ENCODE measurements around the gene REPIN1. TPM values are rescaled to one million over a fixed set of nuclear protein-coding genes. Genes with fewer than 3 reads are reported as not detected.

REPIN1 gene
- total RNA-seq, 1 experiment from 2014 or later, result 106 TPM

DNA sequence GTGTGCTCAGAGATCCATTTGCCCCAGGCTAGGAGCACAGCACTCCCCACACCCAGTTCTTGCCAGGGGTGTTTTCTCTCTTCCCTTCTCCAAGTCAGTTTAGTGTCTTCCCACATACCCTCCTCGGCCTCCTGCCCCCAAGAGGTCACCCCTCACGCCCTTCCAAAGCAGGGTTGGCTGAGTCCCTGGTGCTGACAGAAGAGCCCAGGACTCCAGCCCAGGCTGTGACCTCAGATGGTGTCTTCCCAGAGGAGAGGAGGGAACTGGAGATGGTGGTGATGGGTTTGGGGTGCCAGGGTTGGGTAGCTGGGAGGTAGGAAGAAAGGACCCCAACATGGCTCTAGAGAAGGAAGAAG is 30.3 kb downstream of the REPIN1 start:
- intact Hi-C loops (cut with micrococcal nuclease), result no loop called here

More for the DNA sequence above, 30.3 kb downstream of the REPIN1 start:
- ChIA-PET POLR2A (no interaction called here), RAD21 (ENCODE audit: low non-redundant PET in 1 of 2, low total read pairs in 2 of 2, uncharacterized antibody in 2 of 2, unreplicated experiment in 2 of 2) (no interaction called here), CTCF (no interaction called here)
- DNase-seq (ENCODE audit: low read depth, low spot score) (no peak), ATAC-seq (no peak)
- H3K27me3 ChIP-seq (ENCODE audit: insufficient read depth, low read length), result no peaks in the 10 kb centered on the region
- no peak overlapping the region for H3K27ac ChIP-seq (ENCODE audit: low read depth, low read length)
- no peaks in the 10 kb centered on the region for H3K9me3 ChIP-seq (ENCODE audit: control insufficient read depth in 1 of 2, insufficient read depth in 1 of 2, low read depth in 1 of 2, low read length in 2 of 2)
- no peaks in the 10 kb centered on the region for H3K9me2 ChIP-seq (ENCODE audit: insufficient read depth)
- H3K4me3 ChIP-seq (replicated peaks in 1 of 2; ENCODE audit: low read depth in 1 of 2, low read length in 2 of 2), result no peak overlapping the region
- no peaks in the 10 kb centered on the region for H3K79me2 ChIP-seq (ENCODE audit: insufficient read depth, low read length)
- no peak overlapping the region for H2AFZ ChIP-seq (ENCODE audit: low read depth, low read length, poor library complexity, severe bottlenecking)
- TF ChIP-seq, protein P1, sequence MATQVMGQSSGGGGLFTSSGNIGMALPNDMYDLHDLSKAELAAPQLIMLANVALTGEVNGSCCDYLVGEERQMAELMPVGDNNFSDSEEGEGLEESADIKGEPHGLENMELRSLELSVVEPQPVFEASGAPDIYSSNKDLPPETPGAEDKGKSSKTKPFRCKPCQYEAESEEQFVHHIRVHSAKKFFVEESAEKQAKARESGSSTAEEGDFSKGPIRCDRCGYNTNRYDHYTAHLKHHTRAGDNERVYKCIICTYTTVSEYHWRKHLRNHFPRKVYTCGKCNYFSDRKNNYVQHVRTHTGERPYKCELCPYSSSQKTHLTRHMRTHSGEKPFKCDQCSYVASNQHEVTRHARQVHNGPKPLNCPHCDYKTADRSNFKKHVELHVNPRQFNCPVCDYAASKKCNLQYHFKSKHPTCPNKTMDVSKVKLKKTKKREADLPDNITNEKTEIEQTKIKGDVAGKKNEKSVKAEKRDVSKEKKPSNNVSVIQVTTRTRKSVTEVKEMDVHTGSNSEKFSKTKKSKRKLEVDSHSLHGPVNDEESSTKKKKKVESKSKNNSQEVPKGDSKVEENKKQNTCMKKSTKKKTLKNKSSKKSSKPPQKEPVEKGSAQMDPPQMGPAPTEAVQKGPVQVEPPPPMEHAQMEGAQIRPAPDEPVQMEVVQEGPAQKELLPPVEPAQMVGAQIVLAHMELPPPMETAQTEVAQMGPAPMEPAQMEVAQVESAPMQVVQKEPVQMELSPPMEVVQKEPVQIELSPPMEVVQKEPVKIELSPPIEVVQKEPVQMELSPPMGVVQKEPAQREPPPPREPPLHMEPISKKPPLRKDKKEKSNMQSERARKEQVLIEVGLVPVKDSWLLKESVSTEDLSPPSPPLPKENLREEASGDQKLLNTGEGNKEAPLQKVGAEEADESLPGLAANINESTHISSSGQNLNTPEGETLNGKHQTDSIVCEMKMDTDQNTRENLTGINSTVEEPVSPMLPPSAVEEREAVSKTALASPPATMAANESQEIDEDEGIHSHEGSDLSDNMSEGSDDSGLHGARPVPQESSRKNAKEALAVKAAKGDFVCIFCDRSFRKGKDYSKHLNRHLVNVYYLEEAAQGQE (IDR thresholded peaks at IDR 0.05; ENCODE audit: low read depth), result no peak
- TF ChIP-seq CBX3 (IDR thresholded peaks at IDR 0.05; ENCODE audit: low read depth), result no peak
- TF ChIP-seq YY1 (IDR thresholded peaks at IDR 0.05; ENCODE audit: extremely low read depth, insufficient replicate concordance, low read depth, low read length), result no peak
- TF ChIP-seq RAD21 (IDR thresholded peaks at IDR 0.05; ENCODE audit: low read depth), result no peak
- no peak for TF ChIP-seq JUND (IDR thresholded peaks at IDR 0.05)
- TF ChIP-seq ATF3 (IDR thresholded peaks at IDR 0.05), result no peak
- no peak for TF ChIP-seq SP1 (IDR thresholded peaks at IDR 0.05; ENCODE audit: low read depth)
- TF ChIP-seq, protein P2, sequence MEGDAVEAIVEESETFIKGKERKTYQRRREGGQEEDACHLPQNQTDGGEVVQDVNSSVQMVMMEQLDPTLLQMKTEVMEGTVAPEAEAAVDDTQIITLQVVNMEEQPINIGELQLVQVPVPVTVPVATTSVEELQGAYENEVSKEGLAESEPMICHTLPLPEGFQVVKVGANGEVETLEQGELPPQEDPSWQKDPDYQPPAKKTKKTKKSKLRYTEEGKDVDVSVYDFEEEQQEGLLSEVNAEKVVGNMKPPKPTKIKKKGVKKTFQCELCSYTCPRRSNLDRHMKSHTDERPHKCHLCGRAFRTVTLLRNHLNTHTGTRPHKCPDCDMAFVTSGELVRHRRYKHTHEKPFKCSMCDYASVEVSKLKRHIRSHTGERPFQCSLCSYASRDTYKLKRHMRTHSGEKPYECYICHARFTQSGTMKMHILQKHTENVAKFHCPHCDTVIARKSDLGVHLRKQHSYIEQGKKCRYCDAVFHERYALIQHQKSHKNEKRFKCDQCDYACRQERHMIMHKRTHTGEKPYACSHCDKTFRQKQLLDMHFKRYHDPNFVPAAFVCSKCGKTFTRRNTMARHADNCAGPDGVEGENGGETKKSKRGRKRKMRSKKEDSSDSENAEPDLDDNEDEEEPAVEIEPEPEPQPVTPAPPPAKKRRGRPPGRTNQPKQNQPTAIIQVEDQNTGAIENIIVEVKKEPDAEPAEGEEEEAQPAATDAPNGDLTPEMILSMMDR (IDR thresholded peaks at IDR 0.05 in 2 of 3, conservative IDR thresholded peaks at IDR 0.05 in 1 of 3; ENCODE audit: borderline replicate concordance in 1 of 3, insufficient read depth in 1 of 3, low read depth in 2 of 3, low read length in 2 of 3), result no peak
- TF ChIP-seq, protein P3, sequence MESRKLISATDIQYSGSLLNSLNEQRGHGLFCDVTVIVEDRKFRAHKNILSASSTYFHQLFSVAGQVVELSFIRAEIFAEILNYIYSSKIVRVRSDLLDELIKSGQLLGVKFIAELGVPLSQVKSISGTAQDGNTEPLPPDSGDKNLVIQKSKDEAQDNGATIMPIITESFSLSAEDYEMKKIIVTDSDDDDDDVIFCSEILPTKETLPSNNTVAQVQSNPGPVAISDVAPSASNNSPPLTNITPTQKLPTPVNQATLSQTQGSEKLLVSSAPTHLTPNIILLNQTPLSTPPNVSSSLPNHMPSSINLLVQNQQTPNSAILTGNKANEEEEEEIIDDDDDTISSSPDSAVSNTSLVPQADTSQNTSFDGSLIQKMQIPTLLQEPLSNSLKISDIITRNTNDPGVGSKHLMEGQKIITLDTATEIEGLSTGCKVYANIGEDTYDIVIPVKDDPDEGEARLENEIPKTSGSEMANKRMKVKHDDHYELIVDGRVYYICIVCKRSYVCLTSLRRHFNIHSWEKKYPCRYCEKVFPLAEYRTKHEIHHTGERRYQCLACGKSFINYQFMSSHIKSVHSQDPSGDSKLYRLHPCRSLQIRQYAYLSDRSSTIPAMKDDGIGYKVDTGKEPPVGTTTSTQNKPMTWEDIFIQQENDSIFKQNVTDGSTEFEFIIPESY (IDR thresholded peaks at IDR 0.05; ENCODE audit: extremely low read depth, insufficient replicate concordance, low read length), result no peak
- TF ChIP-seq SIN3A (IDR thresholded peaks at IDR 0.05; ENCODE audit: low read depth), result no peak
- peaks cover 16 to 26% of the 10 kb centered on the region in 2 experiments for H3K4me1 ChIP-seq (ENCODE audit: control insufficient read depth in 1 of 2, insufficient read depth in 2 of 2, low read length in 2 of 2)
- no peaks in the 10 kb centered on the region for H4K20me1 ChIP-seq (ENCODE audit: insufficient read depth)
- H3K36me3 ChIP-seq (ENCODE audit: control insufficient read depth in 1 of 2, insufficient read depth in 2 of 2, low read length in 2 of 2), result no peaks in the 10 kb centered on the region
- no peak overlapping the region for H3K9ac ChIP-seq (ENCODE audit: low read length)
- no TSS peak for BruUV-seq (replicated peaks)
- no peak overlapping the region for H3K4me2 ChIP-seq (ENCODE audit: low read length)
